ENCODE data around the gene RHOH. TPM values are rescaled to one million over a fixed set of nuclear protein-coding genes. Genes with fewer than 3 reads are reported as not detected.

Gene RHOH
- total and polyA plus RNA-seq, 9 of the 15 experiments (the other 6 are each of a cell fraction or from before 2014, with no cell fraction given) = 14.3 to 37.7 (median 23.2) TPM

- TF ChIP-seq PTRF (tag; IDR thresholded peaks at IDR 0.05) (no peak), ZNF263 (CRISPR knock-in tag; IDR thresholded peaks at IDR 0.05; ENCODE audit: borderline replicate concordance) (0 out of 2 replicates have a peak, but pooled peaks have one; percentile 17), GMEB1 (CRISPR knock-in tag; IDR thresholded peaks at IDR 0.05) (no peak), NFRKB (IDR thresholded peaks at IDR 0.05; ENCODE audit: low read depth) (peak; percentile 11; the same call in 1 of the 2 replicates), ZNF586 (CRISPR knock-in tag; conservative IDR thresholded peaks at IDR 0.05) (no peak), ATF7 (IDR thresholded peaks at IDR 0.05) (no peak), ZBTB11 (CRISPR knock-in tag; IDR thresholded peaks at IDR 0.05) (peak in 1 of 3 experiments; percentile 59; a peak in 1 of 6 replicates), ZNF449 (CRISPR knock-in tag; IDR thresholded peaks at IDR 0.05) (no peak), NFATC3 (IDR thresholded peaks at IDR 0.05) (no peak), ELF2 (CRISPR knock-in tag; IDR thresholded peaks at IDR 0.05) (no peak), FOXA1 (IDR thresholded peaks at IDR 0.05; ENCODE audit: borderline replicate concordance) (no peak), USF1 (CRISPR knock-in tag; IDR thresholded peaks at IDR 0.05) (no peak), SRSF9 (IDR thresholded peaks at IDR 0.05; ENCODE audit: borderline replicate concordance, low read depth, low read length) (no peak), STAT5B (CRISPR knock-in tag; IDR thresholded peaks at IDR 0.05) (no peak), CHD2 (IDR thresholded peaks at IDR 0.05; ENCODE audit: low read depth, low read length) (no peak), ESRRB (CRISPR knock-in tag; IDR thresholded peaks at IDR 0.05; ENCODE audit: borderline replicate concordance) (no peak), ZNF766 (CRISPR knock-in tag; conservative IDR thresholded peaks at IDR 0.05) (no peak), HMBOX1 (IDR thresholded peaks at IDR 0.05) (no peak), HMG20B (CRISPR knock-in tag; IDR thresholded peaks at IDR 0.05) (no peak), GATAD2B (IDR thresholded peaks at IDR 0.05; ENCODE audit: borderline replicate concordance) (no peak), EHMT2 (IDR thresholded peaks at IDR 0.05) (no peak)
Observed at GRCh38 chr4:40204507-40205258, 7.9 kb downstream of the RHOH start (continued).

Data from K562 (cell line).